ENCODE results near the gene TMPRSS11E.

DNA sequence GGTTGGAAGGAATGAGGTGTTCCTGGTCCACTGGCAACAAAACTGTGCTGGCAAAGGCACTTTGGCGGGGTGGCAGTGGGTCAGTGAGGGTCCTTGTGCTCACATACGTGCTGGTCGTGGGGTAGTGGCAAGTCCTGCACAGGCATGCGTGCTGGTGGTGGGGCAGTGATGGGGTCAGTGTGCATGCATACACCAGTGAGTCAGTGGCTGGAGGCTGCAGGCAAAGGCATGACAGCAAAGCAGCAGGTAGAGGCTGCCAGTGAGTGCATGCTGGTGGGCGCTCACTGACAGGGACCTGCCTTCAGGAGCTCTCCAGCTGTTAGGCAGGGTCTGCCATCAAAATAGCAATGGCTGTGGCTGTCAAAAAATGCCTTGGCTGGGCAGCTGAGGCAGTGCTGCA lies 42.1 kb downstream of the TMPRSS11E start:
- TF ChIP-seq, protein P1, sequence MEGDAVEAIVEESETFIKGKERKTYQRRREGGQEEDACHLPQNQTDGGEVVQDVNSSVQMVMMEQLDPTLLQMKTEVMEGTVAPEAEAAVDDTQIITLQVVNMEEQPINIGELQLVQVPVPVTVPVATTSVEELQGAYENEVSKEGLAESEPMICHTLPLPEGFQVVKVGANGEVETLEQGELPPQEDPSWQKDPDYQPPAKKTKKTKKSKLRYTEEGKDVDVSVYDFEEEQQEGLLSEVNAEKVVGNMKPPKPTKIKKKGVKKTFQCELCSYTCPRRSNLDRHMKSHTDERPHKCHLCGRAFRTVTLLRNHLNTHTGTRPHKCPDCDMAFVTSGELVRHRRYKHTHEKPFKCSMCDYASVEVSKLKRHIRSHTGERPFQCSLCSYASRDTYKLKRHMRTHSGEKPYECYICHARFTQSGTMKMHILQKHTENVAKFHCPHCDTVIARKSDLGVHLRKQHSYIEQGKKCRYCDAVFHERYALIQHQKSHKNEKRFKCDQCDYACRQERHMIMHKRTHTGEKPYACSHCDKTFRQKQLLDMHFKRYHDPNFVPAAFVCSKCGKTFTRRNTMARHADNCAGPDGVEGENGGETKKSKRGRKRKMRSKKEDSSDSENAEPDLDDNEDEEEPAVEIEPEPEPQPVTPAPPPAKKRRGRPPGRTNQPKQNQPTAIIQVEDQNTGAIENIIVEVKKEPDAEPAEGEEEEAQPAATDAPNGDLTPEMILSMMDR (IDR thresholded peaks at IDR 0.05 in 8 of 11, conservative IDR thresholded peaks at IDR 0.05 in 3 of 11), result no peak
- TF ChIP-seq POLR2A (IDR thresholded peaks at IDR 0.05) (no peak), POLR2AphosphoS5 (IDR thresholded peaks at IDR 0.05) (no peak)
